HepG2 (cell line): Measurements from ENCODE around the gene P4HA1. TPM values are rescaled to one million over a fixed set of nuclear protein-coding genes. Genes with fewer than 3 reads are reported as not detected.
A peak's percentile ranks its signal among the peaks of the same experiment; 100 is the strongest.

Experiments
- ATAC-seq: fragments of 200-7000 bp; cut with Tn5 transposase; 3 replicates; pipeline ENCODE4 v1.9.1; 2020; ENCODE audit warnings: mild to moderate bottlenecking, moderate library complexity
- BruUV-seq: library from RNA; stranded (reverse); fragments of 400-500 nt; replicated peaks from 2 replicates; lab custom pipeline; 2021; lab: Mats Ljungman, UMichigan
- CTCF ChIA-PET: fragments of 300-600 bp; formaldehyde crosslinking; extraction: SDS; loops from one replicate; lab custom pipeline; 2021; ENCODE audit warnings: low total read pairs, inconsistent platforms, low intra/inter-chr PET ratio; lab: Yijun Ruan, JAX
- POLR2A ChIA-PET: fragments of 350-600 bp; sonication (Branson Sonifier 250); formaldehyde crosslinking; loops from one replicate; lab custom pipeline; 2020; ENCODE audit warnings: antibody characterized with exemption, inconsistent platforms; lab: Yijun Ruan, JAX
- DNase-seq: peaks from one replicate; pipeline ENCODE4 v3.0.0-alpha.2; 2015; ENCODE audit warnings: low spot score
- FAIRE-seq: peaks from 3 replicates; lab custom pipeline; 2011; peaks lifted over from hg19 to GRCh38; lab: Jason Lieb, UNC
- H2AFZ ChIP-seq: one replicate; pipeline ENCODE4 v1.6.1; 2011; ENCODE audit warnings: low read length, inconsistent platforms
- H3K27ac ChIP-seq: fragments of 300-600 bp; 3 replicates; pipeline ENCODE4 v1.8.0; 2011; ENCODE audit warnings: mixed run types, mild to moderate bottlenecking, mixed read lengths, low read length, inconsistent platforms; ENCODE audit not compliant: insufficient read depth; ENCODE audit errors: extremely low read length
- H3K27me3 ChIP-seq, 2 experiments: fragments of 200-600 bp in 1 of 2; 2 replicates in 1 of 2; 3 replicates in 1 of 2; pipeline versions ENCODE4 v1.6.0 to v1.8.0; 2011; ENCODE audit warnings: low read length in 2 of 2, mild to moderate bottlenecking in 2 of 2, moderate library complexity in 2 of 2, inconsistent platforms in 1 of 2; ENCODE audit not compliant: insufficient read depth in 2 of 2, control insufficient read depth in 1 of 2
- H3K36me3 ChIP-seq, 2 experiments: fragments of 200-600 bp in 1 of 2; replicated peaks in 1 of 2; 2 replicates in 1 of 2; 3 replicates in 1 of 2; pipeline versions ENCODE4 v1.5.1 to v1.8.0; 2011; ENCODE audit warnings: low read length in 2 of 2, inconsistent platforms in 1 of 2; ENCODE audit not compliant: insufficient read depth in 2 of 2, control insufficient read depth in 1 of 2
- H3K4me1 ChIP-seq: 2 replicates; pipeline ENCODE4 v1.5.1; 2012; ENCODE audit warnings: low read length, inconsistent platforms; ENCODE audit not compliant: insufficient read depth
- H3K4me2 ChIP-seq: 2 replicates; pipeline ENCODE4 v1.6.0; 2011; ENCODE audit warnings: low read depth, low read length, inconsistent platforms
- H3K4me3 ChIP-seq, 3 experiments: fragments of 200-600 bp in 1 of 3; sonication (generic), shearing (Covaris generic) in 1 of 3; replicated peaks in 1 of 3; 2 replicates each; pipeline ENCODE4 v1.5.1; 2011 to 2016; ENCODE audit warnings: low read length in 3 of 3, inconsistent platforms in 2 of 3, low read depth in 2 of 3, mild to moderate bottlenecking in 2 of 3, control low read depth in 1 of 3, mixed read lengths in 1 of 3; ENCODE audit not compliant: insufficient read depth in 1 of 3
- H3K79me2 ChIP-seq: one replicate; pipeline ENCODE4 v1.6.1; 2011; ENCODE audit warnings: low read length, inconsistent platforms; ENCODE audit not compliant: insufficient read depth
- H3K9ac ChIP-seq: 2 replicates; pipeline ENCODE4 v1.6.0; 2011; ENCODE audit warnings: mild to moderate bottlenecking, low read depth, low read length, inconsistent platforms; ENCODE audit not compliant: insufficient read depth
- H3K9me3 ChIP-seq: 2 replicates; pipeline ENCODE4 v1.5.1; 2012; ENCODE audit warnings: mild to moderate bottlenecking, low read length
- H4K20me1 ChIP-seq: 2 replicates; pipeline ENCODE4 v1.6.0; 2011; ENCODE audit warnings: inconsistent platforms, mild to moderate bottlenecking, low read length, moderate library complexity; ENCODE audit not compliant: insufficient read depth
- CBFB ChIP-seq: sonication (generic); formaldehyde crosslinking; IDR thresholded peaks from 2 replicates; pipeline ENCODE4 v1.4.0; 2020; ENCODE audit warnings: missing genetic modification reagents
- ZNF121 ChIP-seq: sonication (generic); formaldehyde crosslinking; IDR thresholded peaks from 2 replicates; pipeline ENCODE4 v1.5.0; 2020; ENCODE audit warnings: mild to moderate bottlenecking, missing genetic modification reagents
- ZNF124 ChIP-seq: sonication (generic); formaldehyde crosslinking; IDR thresholded peaks from 2 replicates; pipeline ENCODE4 v1.4.0; 2020; ENCODE audit warnings: missing genetic modification reagents
- ZNF432 ChIP-seq: sonication (generic); formaldehyde crosslinking; IDR thresholded peaks from 2 replicates; pipeline ENCODE4 v1.5.0; 2020; ENCODE audit warnings: missing genetic modification reagents, mild to moderate bottlenecking, borderline replicate concordance
- WGBS: methylation state at CpG from one replicate; pipeline ENCODE4 v1.1.6; 2017; ENCODE audit warnings: low lambda C conversion rate; 5-methylcytosine and 5-hydroxymethylcytosine counted together
- in situ Hi-C: cut with HindIII; loops from 2 replicates; pipeline ENCODE4 v1.10.0; 2017; ENCODE audit warnings: low pct_unique_long_range_greater_than_20kb; ENCODE audit not compliant: extremely low pct_ligation_motif_present
- intact Hi-C: fragments of 100-400 bp; cut with micrococcal nuclease; formaldehyde crosslinking; loops from one replicate; pipeline ENCODE4 v1.10.0; 2022; ENCODE audit not compliant: unreplicated experiment
- polyA plus RNA-seq, 8 experiments: library from polyadenylated mRNA; depleted of rRNA in 3 of 8; stranded (reverse) in 7 of 8; unstranded in 1 of 8; fragments of >200 nt; fragmentation: Illumina TruSeq in 4 of 8; extraction: Trizol in 4 of 8; gene quantifications; 2 replicates each; pipeline versions ENCODE4 v1.2.1 to v1.2.3, GENCODE V29; 2011 to 2016; ENCODE audit warnings: low read depth in 4 of 8, missing spikeins in 1 of 8, mixed read lengths in 1 of 8; ENCODE audit not compliant: insufficient read depth in 1 of 8
- total RNA-seq, 5 experiments: library from RNA; depleted of rRNA; stranded (reverse); fragments of >200 nt; fragmentation: Illumina TruSeq; extraction: Trizol; gene quantifications; 2 replicates each; pipeline ENCODE4 v1.2.3, GENCODE V29; 2016; ENCODE audit warnings: low read depth in 1 of 5
- TF ChIP-seq, protein P1 (sequence below): sonication (generic); formaldehyde crosslinking; IDR thresholded peaks from 2 replicates; pipeline ENCODE4 v1.8.0; 2022; ENCODE audit warnings: low read depth, missing genetic modification reagents
- TF ChIP-seq, protein P2 (sequence below): sonication (generic); formaldehyde crosslinking; IDR thresholded peaks from 2 replicates; pipeline ENCODE4 v1.5.0; 2020; ENCODE audit warnings: mild to moderate bottlenecking, missing genetic modification reagents

The P4HA1 gene
- total and polyA plus RNA-seq, 2 of the 13 experiments (the other 11 are each of a cell fraction or from before 2014, with no cell fraction given) = 63.1 to 196 TPM

DNA sequence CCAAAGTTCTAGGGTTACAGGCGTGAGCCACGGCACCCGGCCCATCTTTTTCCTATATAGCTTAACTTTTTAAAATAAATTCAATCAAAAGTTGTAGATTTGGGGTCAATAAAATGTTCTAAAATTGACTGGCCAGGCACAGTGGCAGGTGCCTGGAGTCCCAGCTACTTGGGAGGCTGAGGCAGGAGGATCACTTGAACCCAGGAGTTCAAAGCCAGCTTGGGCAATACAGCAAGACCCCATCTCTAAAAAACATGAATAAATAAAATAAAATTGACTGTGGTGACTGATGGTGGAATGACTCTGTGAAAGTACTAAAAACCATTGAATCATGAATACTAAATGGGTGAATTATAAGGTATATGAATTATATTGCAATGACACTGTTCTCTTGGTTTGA, 20.8 kb downstream of the P4HA1 start:
- DNase-seq (no peak), ATAC-seq (no peak), FAIRE-seq (no peak)
- CTCF ChIA-PET = no interaction called here
- Histone ChIP-seq H3K9me3 (no peaks in the 10 kb centered on the region), H3K4me1 (no peaks in the 10 kb centered on the region), H4K20me1 (peaks cover 58% of the 10 kb centered on the region), H3K27ac (no peak overlapping the region), H3K4me2 (no peak overlapping the region), H2AFZ (no peak overlapping the region), H3K36me3 (peaks cover 5 to 51% of the 10 kb centered on the region in 2 experiments; a peak in 3 of 5 replicates), H3K9ac (no peak overlapping the region), H3K27me3 (no peaks in the 10 kb centered on the region), H3K79me2 (peaks cover 55% of the 10 kb centered on the region), H3K4me3 (no peak overlapping the region)
- 91% methylated on average over 3 of the region's 3 CpGs for WGBS
- in situ Hi-C loops = no loop called here
- intact Hi-C loops = no loop called here
- POLR2A ChIA-PET = no interaction called here
- no TSS peak for BruUV-seq
- TF ChIP-seq CBFB = no peak
- peak; percentile 66 for TF ChIP-seq ZNF121 (CRISPR knock-in tag)
- TF ChIP-seq, protein P1, sequence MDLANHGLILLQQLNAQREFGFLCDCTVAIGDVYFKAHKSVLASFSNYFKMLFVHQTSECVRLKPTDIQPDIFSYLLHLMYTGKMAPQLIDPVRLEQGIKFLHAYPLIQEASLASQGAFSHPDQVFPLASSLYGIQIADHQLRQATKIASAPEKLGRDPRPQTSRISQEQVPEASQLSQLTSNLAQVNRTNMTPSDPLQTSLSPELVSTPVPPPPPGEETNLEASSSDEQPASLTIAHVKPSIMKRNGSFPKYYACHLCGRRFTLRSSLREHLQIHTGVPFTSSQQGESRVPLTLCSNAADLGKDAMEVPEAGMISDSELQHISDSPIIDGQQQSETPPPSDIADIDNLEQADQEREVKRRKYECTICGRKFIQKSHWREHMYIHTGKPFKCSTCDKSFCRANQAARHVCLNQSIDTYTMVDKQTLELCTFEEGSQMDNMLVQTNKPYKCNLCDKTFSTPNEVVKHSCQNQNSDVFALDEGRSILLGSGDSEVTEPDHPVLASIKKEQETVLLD (CRISPR knock-in tag) = no peak
- TF ChIP-seq, protein P2, sequence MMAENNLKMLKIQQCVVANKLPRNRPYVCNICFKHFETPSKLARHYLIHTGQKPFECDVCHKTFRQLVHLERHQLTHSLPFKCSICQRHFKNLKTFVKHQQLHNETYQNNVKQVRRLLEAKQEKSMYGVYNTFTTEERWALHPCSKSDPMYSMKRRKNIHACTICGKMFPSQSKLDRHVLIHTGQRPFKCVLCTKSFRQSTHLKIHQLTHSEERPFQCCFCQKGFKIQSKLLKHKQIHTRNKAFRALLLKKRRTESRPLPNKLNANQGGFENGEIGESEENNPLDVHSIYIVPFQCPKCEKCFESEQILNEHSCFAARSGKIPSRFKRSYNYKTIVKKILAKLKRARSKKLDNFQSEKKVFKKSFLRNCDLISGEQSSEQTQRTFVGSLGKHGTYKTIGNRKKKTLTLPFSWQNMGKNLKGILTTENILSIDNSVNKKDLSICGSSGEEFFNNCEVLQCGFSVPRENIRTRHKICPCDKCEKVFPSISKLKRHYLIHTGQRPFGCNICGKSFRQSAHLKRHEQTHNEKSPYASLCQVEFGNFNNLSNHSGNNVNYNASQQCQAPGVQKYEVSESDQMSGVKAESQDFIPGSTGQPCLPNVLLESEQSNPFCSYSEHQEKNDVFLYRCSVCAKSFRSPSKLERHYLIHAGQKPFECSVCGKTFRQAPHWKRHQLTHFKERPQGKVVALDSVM (CRISPR knock-in tag) = 0 out of 2 replicates have a peak, but pooled peaks have one; percentile 30
- no peak for TF ChIP-seq ZNF124
- no peak for TF ChIP-seq ZNF432
